Neural cell (in vitro differentiated cells): ENCODE measurements around the gene SLC1A3.

Source experiments
- EP300 ChIP-seq: fragments of 450-650 bp; conservative IDR thresholded peaks from 2 replicates; pipeline ENCODE4 v1.6.1; 2014; ENCODE audit warnings: antibody characterized with exemption, mild to moderate bottlenecking, moderate library complexity; ENCODE audit not compliant: poor library complexity, severe bottlenecking
- EZH2 ChIP-seq: fragments of 200-600, 300-800 bp; shearing (Covaris generic), sonication (generic); IDR thresholded peaks from 2 replicates; pipeline ENCODE4 v1.6.1; 2014; ENCODE audit warnings: antibody characterized with exemption, low read length, borderline replicate concordance, mild to moderate bottlenecking; ENCODE audit not compliant: insufficient read depth, poor library complexity, severe bottlenecking
- MXI1 ChIP-seq: fragments of 450-650 bp; conservative IDR thresholded peaks from 2 replicates; pipeline ENCODE4 v1.6.1; 2014; ENCODE audit warnings: antibody characterized with exemption, mild to moderate bottlenecking; ENCODE audit not compliant: poor library complexity, severe bottlenecking
- POLR2AphosphoS5 ChIP-seq: IDR thresholded peaks from 2 replicates; pipeline ENCODE4 v1.6.1; 2012
- RAD21 ChIP-seq: fragments of 450-650 bp; conservative IDR thresholded peaks from 2 replicates; pipeline ENCODE4 v1.6.1; 2014; ENCODE audit warnings: antibody characterized with exemption, mild to moderate bottlenecking, moderate library complexity
- SMC3 ChIP-seq: fragments of 450-650 bp; conservative IDR thresholded peaks from 2 replicates; pipeline ENCODE4 v1.6.1; 2014; ENCODE audit warnings: antibody characterized with exemption, mild to moderate bottlenecking, moderate library complexity; ENCODE audit not compliant: poor library complexity
- TAF1 ChIP-seq: IDR thresholded peaks from 2 replicates; pipeline ENCODE4 v1.6.1; 2012; ENCODE audit warnings: low read depth
- TF ChIP-seq, protein P1 (sequence below): fragments of 450-650 bp; IDR thresholded peaks from 2 replicates; pipeline ENCODE4 v1.5.1; 2014; ENCODE audit warnings: antibody characterized with exemption, mild to moderate bottlenecking, moderate library complexity; ENCODE audit not compliant: poor library complexity, severe bottlenecking
- TF ChIP-seq, protein P2 (sequence below): IDR thresholded peaks from 2 replicates; pipeline ENCODE4 v1.6.1; 2012; ENCODE audit warnings: borderline replicate concordance

DNA sequence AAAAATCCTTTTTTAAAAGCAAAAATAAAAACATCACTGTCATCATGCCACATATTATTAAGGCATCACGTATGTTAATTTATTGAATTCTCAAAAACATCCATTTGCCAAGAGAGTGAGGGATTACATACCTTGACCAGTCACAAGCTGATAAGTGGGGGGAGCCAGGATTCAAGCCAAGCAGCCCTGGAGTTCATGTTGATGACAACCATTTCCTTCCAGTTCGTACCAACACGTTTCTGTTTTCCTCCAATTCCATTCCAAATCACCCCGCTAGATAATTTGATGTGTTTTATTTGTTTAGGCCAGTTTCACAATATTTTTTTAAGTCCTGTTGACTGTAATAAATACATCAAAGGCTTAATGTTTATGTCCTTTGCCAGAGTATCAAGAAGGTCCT is 53.0 kb downstream of the SLC1A3 start:
- TF ChIP-seq, protein P1, sequence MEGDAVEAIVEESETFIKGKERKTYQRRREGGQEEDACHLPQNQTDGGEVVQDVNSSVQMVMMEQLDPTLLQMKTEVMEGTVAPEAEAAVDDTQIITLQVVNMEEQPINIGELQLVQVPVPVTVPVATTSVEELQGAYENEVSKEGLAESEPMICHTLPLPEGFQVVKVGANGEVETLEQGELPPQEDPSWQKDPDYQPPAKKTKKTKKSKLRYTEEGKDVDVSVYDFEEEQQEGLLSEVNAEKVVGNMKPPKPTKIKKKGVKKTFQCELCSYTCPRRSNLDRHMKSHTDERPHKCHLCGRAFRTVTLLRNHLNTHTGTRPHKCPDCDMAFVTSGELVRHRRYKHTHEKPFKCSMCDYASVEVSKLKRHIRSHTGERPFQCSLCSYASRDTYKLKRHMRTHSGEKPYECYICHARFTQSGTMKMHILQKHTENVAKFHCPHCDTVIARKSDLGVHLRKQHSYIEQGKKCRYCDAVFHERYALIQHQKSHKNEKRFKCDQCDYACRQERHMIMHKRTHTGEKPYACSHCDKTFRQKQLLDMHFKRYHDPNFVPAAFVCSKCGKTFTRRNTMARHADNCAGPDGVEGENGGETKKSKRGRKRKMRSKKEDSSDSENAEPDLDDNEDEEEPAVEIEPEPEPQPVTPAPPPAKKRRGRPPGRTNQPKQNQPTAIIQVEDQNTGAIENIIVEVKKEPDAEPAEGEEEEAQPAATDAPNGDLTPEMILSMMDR, result no peak
- TF ChIP-seq TAF1 (no peak), SMC3 (no peak), EZH2 (no peak), POLR2AphosphoS5 (no peak), MXI1 (no peak), EP300 (no peak), RAD21 (no peak)
- TF ChIP-seq, protein P2, sequence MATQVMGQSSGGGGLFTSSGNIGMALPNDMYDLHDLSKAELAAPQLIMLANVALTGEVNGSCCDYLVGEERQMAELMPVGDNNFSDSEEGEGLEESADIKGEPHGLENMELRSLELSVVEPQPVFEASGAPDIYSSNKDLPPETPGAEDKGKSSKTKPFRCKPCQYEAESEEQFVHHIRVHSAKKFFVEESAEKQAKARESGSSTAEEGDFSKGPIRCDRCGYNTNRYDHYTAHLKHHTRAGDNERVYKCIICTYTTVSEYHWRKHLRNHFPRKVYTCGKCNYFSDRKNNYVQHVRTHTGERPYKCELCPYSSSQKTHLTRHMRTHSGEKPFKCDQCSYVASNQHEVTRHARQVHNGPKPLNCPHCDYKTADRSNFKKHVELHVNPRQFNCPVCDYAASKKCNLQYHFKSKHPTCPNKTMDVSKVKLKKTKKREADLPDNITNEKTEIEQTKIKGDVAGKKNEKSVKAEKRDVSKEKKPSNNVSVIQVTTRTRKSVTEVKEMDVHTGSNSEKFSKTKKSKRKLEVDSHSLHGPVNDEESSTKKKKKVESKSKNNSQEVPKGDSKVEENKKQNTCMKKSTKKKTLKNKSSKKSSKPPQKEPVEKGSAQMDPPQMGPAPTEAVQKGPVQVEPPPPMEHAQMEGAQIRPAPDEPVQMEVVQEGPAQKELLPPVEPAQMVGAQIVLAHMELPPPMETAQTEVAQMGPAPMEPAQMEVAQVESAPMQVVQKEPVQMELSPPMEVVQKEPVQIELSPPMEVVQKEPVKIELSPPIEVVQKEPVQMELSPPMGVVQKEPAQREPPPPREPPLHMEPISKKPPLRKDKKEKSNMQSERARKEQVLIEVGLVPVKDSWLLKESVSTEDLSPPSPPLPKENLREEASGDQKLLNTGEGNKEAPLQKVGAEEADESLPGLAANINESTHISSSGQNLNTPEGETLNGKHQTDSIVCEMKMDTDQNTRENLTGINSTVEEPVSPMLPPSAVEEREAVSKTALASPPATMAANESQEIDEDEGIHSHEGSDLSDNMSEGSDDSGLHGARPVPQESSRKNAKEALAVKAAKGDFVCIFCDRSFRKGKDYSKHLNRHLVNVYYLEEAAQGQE, result no peak
